T-helper 9 cell (primary cell): Measurements from ENCODE around the gene HEPACAM2.
A peak's percentile ranks its signal among the peaks of the same experiment; 100 is the strongest.

Experiments used
- DNase-seq: peaks from one replicate; pipeline ENCODE4 v3.0.0-alpha.2; 2020
- total RNA-seq, 2 donors: gene quantifications; one replicate each; lab custom pipeline; 2026; lab: John Stamatoyannopoulos, UW

HEPACAM2 gene
- total RNA-seq: 0 to 0.14 reads per million in 2 donors

DNA sequence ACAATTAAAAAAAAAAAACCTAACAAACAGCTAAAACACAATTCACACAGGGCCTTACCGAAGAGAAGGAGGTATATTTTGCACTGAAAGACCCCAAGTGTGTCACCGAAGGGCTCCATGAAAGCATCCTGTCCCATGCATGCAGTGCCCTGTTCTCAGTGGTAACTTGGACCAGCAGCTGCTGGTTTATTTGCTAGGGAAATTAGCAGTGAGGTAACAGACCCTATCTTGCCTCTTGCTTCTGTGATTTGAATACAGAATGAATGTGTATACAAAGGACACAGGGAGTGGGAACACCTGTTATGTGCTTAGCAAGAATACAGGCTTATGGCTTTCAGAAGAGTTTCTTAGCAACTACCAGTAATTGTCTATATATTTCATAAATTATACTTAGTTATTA is at the start of gene HEPACAM2:
Gene HEPACAM2 (minus strand): TSS at position 160 of the 400 bp plus-strand sequence.
- no peak for DNase-seq

DNA sequence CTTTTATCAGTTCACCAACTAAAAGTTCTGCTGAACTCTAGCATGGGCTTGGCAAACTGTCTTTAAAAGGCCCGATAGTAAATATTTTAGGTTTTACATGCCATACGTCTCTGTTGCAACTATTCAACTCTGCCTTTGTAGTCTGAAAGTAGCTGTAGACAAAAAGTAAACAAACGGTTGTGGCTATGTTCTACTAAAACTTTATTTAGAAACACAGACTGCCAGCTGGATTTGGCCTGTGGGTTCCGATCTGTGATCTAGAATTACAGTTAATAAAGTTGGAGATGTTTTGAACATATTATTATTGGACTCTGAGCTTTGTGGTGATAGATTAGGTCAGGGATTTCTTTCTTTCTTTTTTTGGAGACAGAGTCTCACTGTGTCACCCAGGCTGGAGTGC is 39.0 kb upstream of the HEPACAM2 start:
- no peak for DNase-seq

DNA sequence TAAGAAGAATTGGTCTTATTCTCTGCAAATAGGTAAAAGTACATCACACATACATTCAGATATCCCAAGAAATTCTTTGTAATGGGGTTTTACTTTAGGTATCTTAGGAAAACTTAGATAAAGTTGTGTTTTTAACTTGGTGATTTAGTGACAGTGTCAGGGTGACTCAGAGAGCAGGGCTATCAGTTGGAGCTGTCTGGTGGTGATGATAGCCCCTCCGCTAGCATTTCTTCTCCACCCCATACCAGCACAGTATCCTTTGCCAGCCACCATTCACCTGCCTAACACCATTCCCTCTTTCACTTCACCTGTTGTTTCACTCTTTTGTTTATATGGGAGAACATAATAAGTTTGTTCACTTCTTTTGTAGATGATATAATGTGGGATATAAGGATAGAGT is 36.3 kb upstream of the HEPACAM2 start:
- no peak for DNase-seq

DNA sequence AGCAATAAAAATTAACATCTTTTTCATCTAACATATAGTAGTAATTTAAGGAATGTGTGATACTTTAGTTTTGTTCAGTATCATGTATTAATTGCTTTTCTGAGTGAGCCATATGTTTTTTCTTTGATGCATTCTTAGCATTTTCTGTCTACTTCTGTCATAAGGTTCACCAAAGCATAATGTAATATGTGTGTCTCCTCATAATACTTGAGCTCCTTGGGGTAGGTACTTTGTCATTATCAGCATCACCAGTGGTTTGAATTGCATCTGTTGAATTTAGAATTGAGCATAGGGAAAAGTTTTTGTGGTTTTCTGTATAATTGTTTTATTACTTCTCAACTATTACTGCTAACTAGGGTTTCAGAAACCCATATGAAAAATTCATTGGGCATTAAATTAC is 32.4 kb upstream of the HEPACAM2 start:
- DNase-seq: no peak

DNA sequence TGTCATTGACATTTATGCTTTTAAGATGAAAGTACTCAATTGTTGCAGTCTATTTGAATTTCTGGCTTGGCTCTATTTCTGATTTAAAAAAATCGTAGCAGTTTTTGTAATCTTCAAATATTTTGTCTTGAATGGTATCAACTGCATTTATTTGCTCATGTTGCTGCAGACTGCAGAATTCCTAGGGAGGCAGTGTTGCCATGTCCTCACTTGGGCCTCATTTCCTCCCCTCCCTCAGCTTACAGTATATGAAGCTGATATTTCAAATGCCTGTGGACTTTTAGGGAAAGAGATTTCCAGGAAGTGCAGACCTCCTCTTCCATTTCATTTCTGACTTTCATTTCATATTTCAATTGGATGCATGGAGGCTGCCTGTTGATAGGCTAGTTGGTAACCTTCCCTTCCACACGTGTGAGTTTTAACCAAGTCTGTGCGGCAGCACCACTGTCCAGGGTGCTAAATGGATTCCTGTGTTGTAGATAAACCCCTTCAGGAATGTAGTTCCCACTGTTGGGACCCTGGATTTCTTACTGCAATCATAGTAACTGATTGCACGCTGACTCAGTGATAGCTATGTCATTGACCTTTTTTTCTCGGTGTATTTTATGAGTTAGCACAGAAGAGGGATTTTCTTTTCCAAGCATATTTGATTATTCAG is 23.4 kb upstream of the HEPACAM2 start:
- DNase-seq: no peak

DNA sequence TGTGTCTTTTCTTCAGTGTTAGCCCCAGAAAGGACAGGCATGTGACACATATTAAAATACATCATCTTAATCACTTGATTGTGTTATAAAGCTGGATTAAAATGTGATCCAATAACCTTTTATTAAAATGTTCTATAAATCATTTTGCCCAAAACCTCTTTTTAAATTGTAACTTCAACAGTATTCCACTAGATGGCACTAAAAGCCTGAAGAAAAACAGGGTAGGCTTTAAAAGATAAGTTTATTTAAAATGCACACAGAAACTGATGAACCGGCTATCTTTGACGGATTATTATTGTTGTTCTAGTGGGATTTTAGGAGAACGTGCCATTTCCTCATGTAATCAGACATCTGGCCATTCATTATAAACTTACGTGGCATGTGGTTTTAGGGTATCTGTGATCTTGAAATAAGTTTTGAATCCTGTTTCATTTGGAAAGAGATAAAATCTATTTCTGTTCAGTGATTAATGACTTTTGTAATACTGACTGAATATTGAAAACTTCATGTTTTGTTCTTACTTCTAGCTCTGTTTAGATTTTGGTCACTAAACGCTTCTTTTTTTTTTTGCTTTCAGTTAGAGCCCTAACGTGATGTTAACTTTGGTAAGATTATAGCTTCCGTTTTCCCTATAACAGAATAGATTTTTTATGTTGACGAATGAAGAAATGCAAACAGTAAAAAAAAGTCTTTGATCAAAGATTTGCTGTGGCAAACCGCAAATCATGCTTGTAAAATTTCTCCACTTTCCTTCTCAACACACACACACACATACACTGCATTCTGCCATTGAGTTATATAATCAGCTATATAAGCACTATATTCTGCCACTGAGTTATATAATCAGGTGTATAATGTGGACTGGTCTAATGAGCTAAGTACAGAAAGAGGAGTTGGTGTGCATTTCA is 19.5 kb upstream of the HEPACAM2 start:
- no peak for DNase-seq

DNA sequence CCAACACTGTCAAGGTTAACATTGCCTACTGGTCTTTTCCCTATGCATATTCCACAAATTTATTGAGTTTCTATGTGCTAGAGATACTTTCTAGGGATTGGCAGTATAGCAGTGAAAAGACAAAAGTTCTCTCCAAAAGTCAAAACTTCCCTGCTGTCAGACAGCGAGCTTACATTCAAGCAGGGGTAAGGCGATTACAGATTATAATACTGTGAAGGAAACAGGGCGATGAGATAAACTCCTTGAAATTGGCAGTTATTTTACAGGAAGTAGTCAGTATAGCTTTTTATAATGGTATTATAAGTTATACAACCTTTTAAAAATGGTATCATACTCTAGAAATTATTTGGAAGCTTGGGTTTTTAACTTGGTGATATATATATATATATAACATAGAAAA is 15.8 kb upstream of the HEPACAM2 start:
- no peak for DNase-seq

DNA sequence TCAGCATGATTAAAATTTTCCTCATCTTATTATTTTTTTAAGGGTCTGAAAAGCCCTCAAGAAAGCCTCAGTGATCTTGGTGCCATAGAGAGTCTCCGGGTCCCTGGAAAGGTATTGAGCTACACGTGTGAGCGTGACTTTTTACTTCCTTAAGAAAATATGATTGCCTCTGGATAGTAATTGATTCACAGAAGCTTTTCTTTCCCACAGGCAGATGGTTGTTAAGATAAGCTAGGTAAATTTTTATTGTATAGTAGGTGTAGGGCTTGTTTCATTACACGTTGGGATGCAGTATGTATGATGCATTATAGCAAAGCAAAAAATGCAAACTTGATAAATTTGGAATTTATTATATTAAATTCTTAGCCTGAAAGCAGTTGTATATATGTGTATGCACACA is 13.6 kb upstream of the HEPACAM2 start:
- DNase-seq: no peak

DNA sequence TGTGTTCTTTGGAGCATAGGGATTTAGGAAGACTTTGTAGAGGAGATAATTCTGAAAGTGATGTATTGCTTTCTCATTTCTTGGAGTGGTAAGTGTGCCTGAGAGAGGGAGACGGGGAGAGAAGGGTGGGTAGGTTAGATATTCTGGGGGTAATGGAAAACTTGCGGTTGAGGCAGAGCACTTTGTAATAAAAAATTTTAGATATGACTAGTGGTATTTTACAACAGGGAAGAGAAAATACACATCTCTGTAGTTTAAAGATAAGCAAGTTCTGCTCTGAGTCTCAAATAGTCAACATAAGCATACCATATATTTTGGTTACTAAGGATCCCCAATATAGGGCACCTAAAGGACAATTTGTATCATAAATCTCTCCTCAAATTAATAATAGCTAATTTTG is 12.5 kb upstream of the HEPACAM2 start:
- DNase-seq: no peak

DNA sequence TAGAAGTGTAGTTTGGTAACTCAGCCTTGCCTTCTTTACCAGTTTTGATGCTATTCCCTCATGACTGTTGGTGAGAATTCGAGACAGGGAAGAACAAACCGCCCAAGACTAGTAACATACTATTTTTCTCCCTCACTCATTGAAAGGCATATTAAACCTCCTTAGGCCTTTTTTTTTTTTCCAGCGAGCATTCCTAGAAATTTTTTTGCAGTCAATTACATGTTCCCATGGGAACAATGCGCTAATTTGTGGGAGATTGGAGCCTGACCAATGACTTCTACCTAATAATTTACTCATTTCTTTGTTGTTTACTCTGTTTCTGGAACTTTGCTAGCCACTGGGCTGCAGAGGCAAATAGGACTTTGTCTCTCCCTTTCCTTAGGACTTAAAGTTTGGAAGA is 11.9 kb upstream of the HEPACAM2 start:
- DNase-seq: no peak

DNA sequence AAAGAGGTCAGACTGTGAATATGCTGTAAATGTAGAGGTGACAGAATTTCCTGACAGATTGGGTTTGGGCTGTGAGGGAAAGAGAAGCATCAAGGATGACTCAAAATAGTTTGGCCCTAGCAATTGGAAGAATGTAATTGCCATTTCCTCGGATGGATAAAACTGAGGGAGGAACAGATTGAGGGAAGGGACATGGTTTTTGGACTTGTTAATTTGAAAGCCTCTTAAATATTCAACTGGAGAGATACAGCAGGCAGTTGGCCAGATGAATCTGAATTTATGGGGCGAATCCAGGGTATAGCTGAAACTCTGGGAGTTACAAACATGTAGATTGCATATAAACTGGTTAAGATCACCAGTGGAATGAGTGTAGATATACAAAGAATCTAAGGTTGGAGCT is 9.3 kb upstream of the HEPACAM2 start:
- DNase-seq: no peak

DNA sequence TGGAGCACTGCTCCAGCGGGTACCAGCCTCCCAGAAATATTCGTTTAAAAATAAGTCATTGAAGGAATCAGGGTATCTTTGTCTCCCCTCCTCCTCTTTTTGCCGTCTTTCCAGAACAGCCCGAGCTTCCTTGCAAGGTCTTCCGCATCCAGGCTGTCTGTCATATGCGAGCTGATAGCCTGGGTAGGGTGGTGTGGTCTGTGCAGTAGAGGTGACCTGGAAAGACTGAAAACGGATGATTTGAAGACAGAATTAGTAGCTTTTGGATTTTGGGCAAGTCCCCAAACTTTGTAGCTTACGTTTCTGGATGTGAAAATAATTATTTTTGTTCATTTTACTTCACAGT is 6.4 kb upstream of the HEPACAM2 start:
- DNase-seq: no peak

DNA sequence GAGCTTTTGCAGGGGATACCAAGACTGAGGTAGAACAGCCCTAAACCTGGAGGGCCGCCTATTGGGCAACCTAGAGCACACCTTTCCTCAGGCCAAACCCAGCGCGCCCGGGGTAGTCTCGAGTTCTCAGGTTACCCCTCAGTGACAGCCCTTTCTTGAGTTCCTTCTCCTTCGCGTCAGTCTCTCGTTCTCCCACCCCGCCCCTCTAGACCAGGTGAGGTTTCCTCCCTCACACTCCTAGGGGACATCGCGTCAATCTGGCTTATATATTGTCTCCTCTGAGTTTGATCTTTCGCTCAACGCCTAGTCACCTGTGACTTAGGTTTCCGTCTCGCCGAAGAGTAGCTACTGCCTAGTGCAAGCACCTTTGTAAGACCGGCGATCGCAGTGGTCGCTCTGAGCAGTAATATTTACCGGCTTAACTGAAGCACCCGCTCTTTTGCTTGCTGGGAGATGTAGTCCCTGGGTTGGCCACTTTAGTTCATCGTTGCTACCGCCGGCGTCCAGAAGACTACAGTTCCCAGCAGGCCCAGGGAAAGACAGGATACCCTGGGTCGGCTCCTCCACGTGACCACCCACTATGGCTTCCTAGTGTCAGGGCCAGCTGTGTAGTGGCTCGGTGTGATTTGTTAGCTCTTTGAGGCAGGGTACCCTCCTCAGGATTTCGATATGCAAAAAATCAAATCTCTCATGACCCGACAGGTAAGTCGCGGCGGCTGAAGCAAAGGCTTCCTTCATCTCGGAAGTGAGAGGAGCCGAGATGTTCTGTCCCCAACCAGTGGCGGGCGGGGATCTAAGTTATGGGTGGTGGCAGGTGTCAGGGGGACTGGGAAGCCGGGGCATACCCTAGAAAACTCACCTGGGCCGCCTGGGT is 5.8 kb upstream of the HEPACAM2 start, which contains the start of gene VPS50:
Gene VPS50 (plus strand): TSS at position 568 of the 874 bp plus-strand sequence. CDS start 102 bp downstream, at position 670.
- peak; percentile 85 for DNase-seq

DNA sequence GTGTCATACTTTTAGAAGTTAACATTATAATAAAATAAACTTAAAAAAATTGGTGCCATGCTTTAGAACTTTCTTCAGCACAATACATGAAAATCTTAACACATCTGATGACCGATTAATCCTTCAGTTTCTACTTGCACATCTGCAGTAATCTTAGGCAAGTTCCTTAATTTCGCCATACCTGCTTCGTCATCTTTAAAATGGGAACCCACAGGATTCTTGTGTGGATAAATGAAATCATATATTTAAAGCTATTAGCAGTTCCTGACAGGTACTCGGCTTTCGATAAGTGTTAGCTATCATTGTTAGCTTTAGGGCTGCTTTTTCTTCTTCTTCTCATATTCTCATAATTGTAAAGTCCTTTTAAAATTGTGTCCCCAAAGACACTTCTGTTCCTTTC is 5.0 kb upstream of the HEPACAM2 start:
- no peak for DNase-seq

DNA sequence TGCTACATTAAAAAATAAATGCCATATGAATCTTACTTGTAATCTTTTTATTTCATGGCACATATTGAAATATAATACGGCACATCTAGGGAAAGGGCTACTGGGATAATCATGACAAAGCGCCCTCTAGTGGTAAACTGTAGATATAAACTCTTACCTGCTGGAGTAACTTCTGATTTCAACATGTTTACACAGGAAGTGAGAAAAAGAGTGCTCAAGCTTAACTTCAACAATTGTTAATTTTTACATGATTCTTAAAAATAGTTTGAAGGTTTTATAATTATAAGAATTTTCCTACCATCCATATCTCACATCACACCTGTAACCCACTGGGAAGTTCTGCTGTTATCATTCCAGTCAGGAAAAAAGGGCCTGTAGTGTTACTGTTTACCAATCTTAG is 2.0 kb upstream of the HEPACAM2 start:
- no peak for DNase-seq

DNA sequence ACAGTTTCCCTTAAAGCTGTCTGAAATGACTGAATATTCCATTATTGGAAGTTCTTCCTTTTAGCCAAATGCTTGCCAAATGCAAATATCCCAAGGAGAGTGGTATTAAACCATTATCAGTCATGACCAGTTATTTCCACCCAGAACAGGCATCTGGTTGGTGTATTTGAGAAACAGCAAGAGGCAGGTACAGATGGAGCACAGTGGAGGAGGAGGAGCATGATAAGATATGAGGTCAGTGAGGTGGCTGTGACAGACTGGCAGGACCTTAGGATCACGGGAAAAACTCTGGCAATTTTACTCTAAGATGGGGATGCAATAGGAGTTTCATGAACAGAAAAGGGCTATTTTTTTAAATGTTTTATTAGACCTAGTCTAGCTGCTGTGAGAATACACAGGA is 6.4 kb downstream of the HEPACAM2 start:
- DNase-seq: no peak

DNA sequence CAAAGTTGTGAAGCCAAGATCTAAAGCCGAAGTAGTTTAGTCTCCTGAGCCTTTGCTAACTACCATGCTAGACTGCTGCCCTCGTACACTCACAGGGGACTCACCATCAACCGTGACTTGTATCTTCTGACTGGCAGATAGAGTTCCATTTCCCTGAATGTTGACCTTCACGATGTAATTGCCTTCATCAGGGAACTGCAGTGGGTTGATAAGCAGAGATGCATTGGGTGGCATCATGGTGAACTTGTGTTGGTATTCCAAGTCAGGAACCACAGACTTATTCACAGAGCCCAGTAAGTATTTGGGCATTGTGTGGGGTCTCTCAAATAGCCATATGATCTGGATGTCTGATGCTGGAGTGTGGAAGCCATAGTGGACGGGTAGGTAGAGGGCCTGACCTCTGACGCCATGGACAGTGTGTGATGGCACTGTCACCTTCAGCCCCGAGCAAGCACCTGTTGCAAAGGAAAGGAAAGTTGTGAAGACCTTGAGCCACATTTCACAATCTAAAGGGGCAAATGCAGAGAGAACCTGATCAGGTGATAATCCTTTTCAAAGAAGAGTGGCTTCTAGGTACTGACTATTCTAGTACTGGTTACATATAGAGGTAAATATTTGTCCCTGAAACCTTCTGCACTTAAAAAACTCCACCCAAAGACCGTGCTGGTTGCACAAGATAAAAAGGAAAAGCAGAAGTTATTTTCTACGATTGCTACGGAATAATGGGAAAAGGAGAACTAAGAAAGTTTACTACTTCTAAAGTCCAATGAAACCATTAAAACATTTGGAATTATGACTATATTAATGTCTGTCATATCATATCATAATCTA is 7.1 kb downstream of the HEPACAM2 start:
- DNase-seq: no peak

DNA sequence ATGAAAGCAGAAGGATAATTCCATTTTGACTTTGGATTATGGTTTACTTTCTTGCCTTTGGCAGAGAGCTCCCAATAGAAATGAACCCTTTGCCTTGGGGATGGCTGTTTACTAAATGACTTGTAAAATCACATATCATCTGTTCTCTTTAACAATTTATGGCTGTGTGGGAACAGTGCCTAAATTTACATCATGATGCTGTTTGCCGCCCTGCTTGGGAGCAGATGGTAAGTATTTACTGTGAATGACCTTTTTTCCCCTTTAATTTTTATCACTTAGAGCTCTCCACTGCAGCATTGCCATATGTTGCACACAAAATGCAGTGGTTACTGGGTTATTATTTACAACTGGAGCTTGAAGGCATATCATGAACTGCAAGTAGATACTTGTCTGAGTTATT is 13.4 kb downstream of the HEPACAM2 start:
- DNase-seq: no peak

DNA sequence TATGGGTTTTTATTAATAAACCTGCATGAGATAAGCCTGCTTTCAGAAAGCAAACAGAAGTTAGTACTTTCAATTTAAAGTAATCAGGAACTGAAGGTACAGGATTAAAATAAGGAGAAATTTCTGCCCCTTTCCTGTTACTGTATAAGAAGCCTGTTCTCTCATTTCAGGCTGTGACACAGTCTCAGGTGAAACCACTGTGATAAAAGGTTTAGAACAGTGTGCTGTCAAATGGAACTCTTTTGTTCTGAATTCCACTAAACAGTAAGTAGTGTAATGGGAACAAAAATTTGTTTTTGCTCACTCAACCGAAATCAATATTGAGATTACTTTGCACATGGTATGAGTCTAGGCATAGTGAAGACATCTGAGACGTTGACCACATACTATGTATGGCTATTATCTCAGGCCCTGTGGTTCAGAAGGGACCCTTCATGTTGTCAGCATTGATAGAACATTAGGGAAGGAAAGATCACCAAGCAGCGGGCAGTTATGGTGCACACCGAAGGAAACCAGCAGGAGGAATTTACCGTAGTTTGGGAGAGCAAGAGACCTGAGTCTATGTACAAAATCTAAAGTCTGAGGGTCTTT is 14.9 kb downstream of the HEPACAM2 start:
- no peak for DNase-seq

DNA sequence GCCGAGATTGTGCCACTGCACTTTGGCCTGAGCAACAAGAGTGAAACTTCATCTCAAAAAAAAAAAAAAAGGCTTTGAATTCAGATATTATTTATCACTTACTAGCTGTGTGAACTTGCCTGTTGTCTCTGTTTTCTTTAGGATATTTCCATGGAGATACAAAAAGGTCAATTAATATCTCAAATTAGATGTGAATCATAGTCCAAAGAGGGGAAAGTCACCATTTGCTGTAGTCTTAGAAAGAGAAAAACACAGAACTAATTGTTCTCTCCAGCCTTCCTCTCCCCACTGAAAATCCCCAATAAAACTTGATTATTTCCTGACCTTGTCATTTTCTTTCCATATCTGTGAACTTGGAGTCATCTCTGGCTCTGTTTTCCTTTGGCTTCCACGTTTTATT is 21.2 kb downstream of the HEPACAM2 start:
- no peak for DNase-seq

DNA sequence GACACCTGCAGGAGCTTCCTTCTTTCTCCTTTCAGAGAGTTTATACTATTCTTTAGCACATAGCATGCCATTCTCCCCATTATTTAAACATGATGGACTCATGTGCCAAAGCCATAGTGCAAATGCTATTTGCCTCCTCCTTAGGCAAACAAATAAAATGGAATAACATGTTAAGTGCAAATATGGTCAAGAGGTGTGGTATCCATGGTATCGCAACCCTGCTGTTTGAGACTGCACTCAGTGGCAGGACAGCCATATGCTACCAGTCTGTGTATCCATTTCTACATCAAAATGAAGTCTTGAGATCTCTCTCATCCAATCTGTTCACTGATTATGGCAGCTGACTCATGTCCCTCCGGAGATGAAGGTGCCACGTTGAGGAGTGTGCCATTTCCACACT is 22.8 kb downstream of the HEPACAM2 start:
- no peak for DNase-seq
